Mesothelial cell of epicardium (in vitro differentiated cells): ENCODE data around the gene TUBA4B. TPM values are rescaled to one million over a fixed set of nuclear protein-coding genes. Genes with fewer than 3 reads are reported as not detected.

Source experiments
- DNase-seq, 2 experiments: peaks; one replicate each; pipeline ENCODE4 v3.0.0; 2021; ENCODE audit warnings: low spot score in 2 of 2; ENCODE audit not compliant: unreplicated experiment in 2 of 2
- H3K27ac Mint-ChIP-seq: 2 replicates; pipeline ENCODE4 v1.8.0; 2021; ENCODE audit warnings: mixed read lengths
- H3K27me3 Mint-ChIP-seq: 2 replicates; pipeline ENCODE4 v1.8.0; 2021; ENCODE audit warnings: low read depth, mixed read lengths
- H3K36me3 Mint-ChIP-seq: 2 replicates; pipeline ENCODE4 v1.8.0; 2021; ENCODE audit warnings: mixed read lengths
- H3K4me1 Mint-ChIP-seq: 2 replicates; pipeline ENCODE4 v1.8.0; 2021; ENCODE audit warnings: mixed read lengths
- H3K4me3 Mint-ChIP-seq: 2 replicates; pipeline ENCODE4 v1.8.0; 2021; ENCODE audit warnings: mild to moderate bottlenecking, moderate library complexity, mixed read lengths
- H3K9me3 Mint-ChIP-seq: 2 replicates; pipeline ENCODE4 v1.8.0; 2021; ENCODE audit warnings: mixed read lengths
- total RNA-seq: library from RNA; stranded (reverse); gene quantifications from 3 replicates; pipeline ENCODE4 v1.2.1, GENCODE V29; 2021
- TF ChIP-seq, protein P1 (sequence below): fragments of 200-600 bp; sonication (generic); IDR thresholded peaks from one replicate; pipeline ENCODE4 v1.5.0; 2021; ENCODE audit warnings: antibody characterized with exemption; ENCODE audit not compliant: unreplicated experiment

The TUBA4B gene
- total RNA-seq: not detected in 3 replicates

DNA sequence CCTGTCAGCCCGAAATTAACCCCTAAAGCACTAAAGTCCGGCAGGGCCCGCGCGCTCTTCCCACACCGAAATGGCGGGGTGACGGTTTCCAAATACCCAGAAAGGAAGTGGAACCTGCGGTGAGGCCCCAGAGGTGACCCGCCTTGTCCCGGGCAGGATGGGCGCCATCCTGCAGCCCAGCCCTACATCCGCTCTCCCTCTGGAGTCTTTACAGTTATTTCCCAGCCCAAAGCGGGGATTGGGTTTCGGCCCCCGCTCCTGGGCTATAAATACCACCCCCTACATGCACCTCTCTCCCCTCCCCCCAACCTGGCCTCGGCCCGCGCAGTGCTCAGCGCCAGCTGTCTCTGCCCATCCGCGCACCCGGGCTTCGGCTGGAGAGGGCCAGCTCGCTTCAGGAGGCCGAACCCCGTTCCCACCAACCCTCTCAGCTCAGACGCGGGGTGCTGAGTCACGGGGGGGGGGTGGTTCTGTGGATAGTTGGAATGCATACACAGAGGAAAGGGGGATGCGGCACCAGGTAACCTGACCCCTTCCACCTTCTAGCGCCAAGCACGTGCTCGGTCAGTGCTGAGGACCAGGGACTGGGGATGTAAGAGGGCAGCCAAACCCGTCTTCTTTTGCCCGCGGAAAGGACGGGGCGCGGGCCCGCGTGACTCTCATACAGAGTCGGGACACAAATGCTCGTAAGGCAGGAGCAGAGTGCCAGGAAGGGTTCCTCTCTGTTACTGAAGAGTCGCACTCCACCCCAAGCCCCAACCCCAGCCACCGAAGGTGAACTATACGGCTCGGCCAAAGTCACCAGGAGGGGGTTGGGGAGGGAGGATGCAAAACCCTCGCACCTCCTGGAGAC is at the start of gene TUBA4B:
Gene TUBA4B, plus strand, starts transcription at position 344 of the 853 bp plus-strand sequence. Its CDS starts 165 bp downstream, at position 509.
- TF ChIP-seq, protein P1, sequence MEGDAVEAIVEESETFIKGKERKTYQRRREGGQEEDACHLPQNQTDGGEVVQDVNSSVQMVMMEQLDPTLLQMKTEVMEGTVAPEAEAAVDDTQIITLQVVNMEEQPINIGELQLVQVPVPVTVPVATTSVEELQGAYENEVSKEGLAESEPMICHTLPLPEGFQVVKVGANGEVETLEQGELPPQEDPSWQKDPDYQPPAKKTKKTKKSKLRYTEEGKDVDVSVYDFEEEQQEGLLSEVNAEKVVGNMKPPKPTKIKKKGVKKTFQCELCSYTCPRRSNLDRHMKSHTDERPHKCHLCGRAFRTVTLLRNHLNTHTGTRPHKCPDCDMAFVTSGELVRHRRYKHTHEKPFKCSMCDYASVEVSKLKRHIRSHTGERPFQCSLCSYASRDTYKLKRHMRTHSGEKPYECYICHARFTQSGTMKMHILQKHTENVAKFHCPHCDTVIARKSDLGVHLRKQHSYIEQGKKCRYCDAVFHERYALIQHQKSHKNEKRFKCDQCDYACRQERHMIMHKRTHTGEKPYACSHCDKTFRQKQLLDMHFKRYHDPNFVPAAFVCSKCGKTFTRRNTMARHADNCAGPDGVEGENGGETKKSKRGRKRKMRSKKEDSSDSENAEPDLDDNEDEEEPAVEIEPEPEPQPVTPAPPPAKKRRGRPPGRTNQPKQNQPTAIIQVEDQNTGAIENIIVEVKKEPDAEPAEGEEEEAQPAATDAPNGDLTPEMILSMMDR: no peak
- H3K4me1 Mint-ChIP-seq: peaks cover 28% of the 10 kb centered on the region
- peaks cover 67% of the 10 kb centered on the region for H3K27me3 Mint-ChIP-seq
- peak within 1 kb of the TSS; percentile 57 for H3K4me3 Mint-ChIP-seq
- no peak within 1 kb of the TSS for H3K27ac Mint-ChIP-seq
- DNase-seq: no peak
- no peaks in the 10 kb centered on the region for H3K36me3 Mint-ChIP-seq
- H3K9me3 Mint-ChIP-seq: no peaks in the 10 kb centered on the region

DNA sequence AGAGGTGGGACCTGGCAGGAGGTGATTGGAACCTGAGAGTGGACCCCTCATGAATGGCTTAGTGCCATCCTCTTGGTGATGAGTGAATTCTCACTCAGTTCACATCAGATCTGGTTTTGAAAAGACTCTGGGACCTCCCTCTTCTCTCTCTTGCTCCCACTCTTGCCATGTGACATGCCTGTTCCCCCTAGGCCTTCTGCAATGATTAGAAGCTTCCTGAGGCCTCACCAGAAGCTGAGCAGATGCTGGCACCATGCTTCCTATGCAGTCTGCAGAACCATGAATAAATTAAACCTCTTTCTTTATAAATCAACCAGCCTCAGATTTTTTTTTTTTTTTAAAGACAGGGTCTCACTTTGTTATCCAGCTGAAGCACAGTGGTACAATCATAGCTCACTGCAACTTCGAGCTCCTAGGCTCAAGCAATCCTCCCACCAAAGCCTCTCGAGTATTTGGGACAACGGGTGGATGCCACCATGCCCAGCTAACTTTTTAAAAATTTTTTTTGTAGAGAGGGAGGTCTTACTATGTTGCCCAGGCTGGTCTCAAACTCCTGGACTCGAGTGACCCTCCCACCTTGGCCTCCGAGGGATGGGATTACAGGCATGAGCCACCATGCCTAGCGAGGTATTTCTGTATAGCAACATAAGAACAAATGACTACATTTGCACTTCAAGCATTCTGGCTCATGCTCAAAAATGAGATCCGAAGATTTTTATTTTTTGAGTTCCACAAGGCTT is 48.4 kb upstream of the TUBA4B start:
- H3K4me3 Mint-ChIP-seq: no peak overlapping the region
- peaks cover 1% of the 10 kb centered on the region for H3K36me3 Mint-ChIP-seq
- peak overlapping the region; percentile 34 for H3K27ac Mint-ChIP-seq
- peaks cover 18% of the 10 kb centered on the region for H3K4me1 Mint-ChIP-seq
- DNase-seq: no peak
- no peaks in the 10 kb centered on the region for H3K9me3 Mint-ChIP-seq
- TF ChIP-seq, protein P1: no peak
- H3K27me3 Mint-ChIP-seq: peaks cover under 1% of the 10 kb centered on the region

DNA sequence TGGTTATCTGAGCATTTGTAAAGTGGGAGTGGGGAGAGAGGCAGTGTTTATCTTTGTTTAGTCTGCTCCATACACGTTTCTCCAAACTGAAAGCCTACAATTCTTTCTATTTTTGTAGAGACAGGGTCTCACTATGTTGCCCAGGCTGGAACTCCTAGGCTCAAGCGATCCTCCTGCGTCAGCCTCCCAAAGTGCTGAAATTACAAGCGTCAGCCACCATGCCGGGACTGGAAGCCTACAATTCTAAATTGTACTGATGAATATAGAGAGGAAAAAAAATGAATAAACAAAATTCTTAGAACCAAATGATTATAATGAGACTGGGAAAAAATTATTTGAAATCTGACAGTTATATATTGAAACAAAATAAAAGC is 47.9 kb upstream of the TUBA4B start:
- Mint-ChIP-seq H3K4me1 (peaks cover 18% of the 10 kb centered on the region), H3K27ac (no peak overlapping the region), H3K27me3 (no peaks in the 10 kb centered on the region), H3K36me3 (peaks cover 2% of the 10 kb centered on the region), H3K9me3 (no peaks in the 10 kb centered on the region), H3K4me3 (peak overlapping the region; percentile 10)
- no peak for DNase-seq
- TF ChIP-seq, protein P1: no peak

DNA sequence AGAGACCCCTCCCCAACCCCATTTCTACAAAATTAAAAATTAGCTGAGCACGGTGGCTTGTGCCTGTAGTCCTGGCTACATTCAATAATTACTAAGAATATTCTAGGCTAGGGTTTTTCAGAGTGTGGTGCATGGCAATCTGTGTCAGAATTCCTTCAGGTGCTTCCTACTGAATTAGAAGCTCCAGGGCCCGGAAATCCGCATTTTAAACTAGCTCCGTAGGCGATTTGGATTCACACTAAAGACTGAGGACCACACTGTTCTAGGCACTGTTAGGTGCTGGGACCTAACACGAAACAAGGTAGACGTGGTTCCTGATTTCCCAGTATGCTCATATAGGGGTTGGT is 47.1 kb upstream of the TUBA4B start:
- no peaks in the 10 kb centered on the region for H3K9me3 Mint-ChIP-seq
- DNase-seq: no peak
- H3K4me3 Mint-ChIP-seq: peak overlapping the region; percentile 84
- H3K27me3 Mint-ChIP-seq: no peaks in the 10 kb centered on the region
- peak overlapping the region; percentile 97 for H3K27ac Mint-ChIP-seq
- peaks cover 18% of the 10 kb centered on the region for H3K4me1 Mint-ChIP-seq
- TF ChIP-seq, protein P1: no peak
- peaks cover 2% of the 10 kb centered on the region for H3K36me3 Mint-ChIP-seq

DNA sequence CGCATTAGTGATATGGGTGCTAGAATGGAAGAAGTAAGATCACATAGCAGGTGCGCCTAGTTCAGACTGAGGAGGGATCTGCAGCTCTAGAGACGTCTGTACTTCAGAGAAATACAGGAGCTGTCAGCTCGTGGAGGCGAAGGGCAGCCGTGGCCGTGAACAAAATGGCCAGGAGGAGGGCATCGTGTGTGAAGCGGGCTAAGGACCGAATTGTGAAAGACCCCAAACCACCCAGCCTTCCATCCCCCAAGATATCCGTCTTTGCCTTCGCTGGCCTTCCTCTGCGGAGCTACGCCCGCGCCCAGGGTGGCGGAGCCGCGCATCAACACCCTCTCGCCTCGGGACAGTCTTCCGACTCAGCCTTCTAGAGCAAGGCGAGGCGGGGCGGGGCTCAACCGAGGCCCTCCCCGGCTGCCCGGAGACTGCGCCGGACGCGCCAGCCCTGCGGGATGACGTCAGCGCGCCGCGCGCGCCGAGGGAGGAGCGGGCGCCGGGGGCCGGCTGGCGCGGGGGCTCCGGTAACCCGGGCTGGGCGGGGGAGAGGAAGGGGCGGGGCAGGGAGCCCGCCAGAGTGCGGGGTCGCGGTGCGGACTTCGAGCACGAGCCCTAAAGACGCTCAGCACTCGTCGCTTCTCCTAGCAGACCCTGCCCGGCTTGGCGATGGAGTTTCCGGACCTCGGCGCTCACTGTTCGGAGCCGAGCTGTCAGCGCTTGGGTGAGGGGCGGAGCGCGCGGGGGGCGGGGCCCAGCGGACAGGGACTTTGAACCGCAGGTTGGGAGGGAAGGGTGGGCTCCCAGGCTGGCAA is 46.5 kb upstream of the TUBA4B start, which contains the start of gene ZFAND2B:
Gene ZFAND2B, plus strand, starts transcription at position 455 of the 806 bp plus-strand sequence. Its CDS starts 206 bp downstream, at position 661.
- Mint-ChIP-seq H3K36me3 (peaks cover 2% of the 10 kb centered on the region), H3K27ac (peak within 1 kb of the TSS; percentile 97), H3K4me1 (peaks cover 18% of the 10 kb centered on the region), H3K27me3 (no peaks in the 10 kb centered on the region), H3K9me3 (no peaks in the 10 kb centered on the region), H3K4me3 (peak within 1 kb of the TSS; percentile 84)
- peak; percentile 95 to 97 for DNase-seq
- TF ChIP-seq, protein P1: no peak
